Activated CD4-positive, alpha-beta memory T cell treated with anti-CD3 and anti-CD28 coated beads for 36 hours (primary cell): ENCODE measurements around the gene POU6F2. TPM values are rescaled to one million over a fixed set of nuclear protein-coding genes. Genes with fewer than 3 reads are reported as not detected.

Experiments used
- CTCF ChIA-PET: fragments of 350-600 bp; sonication (Branson Sonifier 250); formaldehyde crosslinking; loops from one replicate; lab custom pipeline; 2021; ENCODE audit warnings: antibody characterized with exemption, inconsistent platforms; lab: Charles Lee
- POLR2A ChIA-PET: fragments of 350-600 bp; sonication (Branson Sonifier 250); formaldehyde crosslinking; loops from one replicate; lab custom pipeline; 2021; ENCODE audit warnings: antibody characterized with exemption; lab: Charles Lee
- DNase-seq: peaks from one replicate; pipeline ENCODE4 v3.0.0-alpha.2; 2020
- H3K27ac Mint-ChIP-seq: one replicate; pipeline ENCODE4 v1.8.0; 2021; ENCODE audit warnings: mixed read lengths
- H3K27me3 Mint-ChIP-seq: one replicate; pipeline ENCODE4 v1.8.0; 2021; ENCODE audit warnings: mixed read lengths
- H3K36me3 Mint-ChIP-seq: one replicate; pipeline ENCODE4 v1.8.0; 2021; ENCODE audit warnings: mixed read lengths
- H3K4me1 Mint-ChIP-seq: one replicate; pipeline ENCODE4 v1.8.0; 2021; ENCODE audit warnings: low read depth, mixed read lengths
- H3K4me3 Mint-ChIP-seq: one replicate; pipeline ENCODE4 v1.8.0; 2021; ENCODE audit warnings: mild to moderate bottlenecking, mixed read lengths
- H3K9me3 Mint-ChIP-seq: one replicate; pipeline ENCODE4 v1.8.0; 2021; ENCODE audit warnings: mixed read lengths
- intact Hi-C: fragments of 100-400 bp; cut with micrococcal nuclease; formaldehyde crosslinking; loops from one replicate; pipeline ENCODE4 v1.15.1; 2023
- total RNA-seq, 2 experiments: library from RNA; stranded (reverse); gene quantifications; one replicate each; pipeline ENCODE4 v1.2.3, GENCODE V29; 2021

POU6F2 gene
- total RNA-seq, 2 experiments from 2014 or later = not detected

DNA sequence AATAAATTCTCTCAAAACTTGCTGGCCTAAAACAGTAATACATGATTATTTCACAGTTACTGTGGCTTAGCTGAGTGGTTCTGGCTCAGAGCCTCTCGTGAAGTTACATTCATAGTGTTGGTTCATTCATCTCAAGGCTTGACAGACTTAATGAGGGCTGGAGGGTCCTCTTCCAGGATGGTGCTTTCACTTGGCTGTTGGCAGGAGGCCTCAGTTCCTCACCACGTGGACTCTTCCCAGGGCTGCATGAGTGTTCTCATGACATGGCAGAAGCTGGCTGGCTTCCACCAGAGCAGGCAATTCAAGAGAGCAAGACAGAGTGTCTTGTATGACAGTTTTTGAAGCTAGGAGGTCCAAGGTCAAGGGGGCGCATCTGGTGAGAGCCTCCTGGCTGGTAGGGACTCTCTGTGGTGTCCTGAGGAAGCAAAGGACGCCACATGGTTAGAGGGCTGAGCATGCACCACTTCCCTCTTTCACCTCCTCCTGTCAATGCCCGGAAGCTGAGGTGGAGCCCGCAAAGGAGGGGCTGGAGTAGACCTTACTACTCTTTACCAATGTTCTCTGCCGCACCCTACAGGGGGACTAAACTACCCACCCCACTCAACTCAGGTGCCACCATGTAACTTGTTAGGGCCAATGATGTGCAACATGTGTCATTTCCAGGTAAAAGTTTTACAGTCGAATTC, 530.3 kb downstream of the POU6F2 start:
- CTCF ChIA-PET = no interaction called here

DNA sequence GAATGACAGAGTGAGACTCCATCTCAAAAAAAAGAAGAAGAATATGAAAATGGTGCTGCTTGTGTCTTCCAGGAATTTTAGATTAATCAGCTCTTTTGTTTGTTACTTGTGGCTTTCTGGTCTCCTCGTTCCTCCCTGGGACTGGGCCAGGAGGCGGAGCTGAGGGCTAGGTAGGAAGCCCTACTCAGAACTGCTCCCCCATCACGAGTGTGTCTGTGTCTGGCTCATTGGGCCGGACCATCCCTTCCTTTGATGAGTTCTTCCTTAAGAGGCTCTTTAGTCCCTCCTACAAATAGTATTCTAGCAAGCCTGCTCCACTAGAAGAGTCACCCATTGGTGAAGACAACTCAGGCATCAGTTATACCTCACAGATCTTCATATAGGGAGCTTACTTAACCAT, 531.7 kb downstream of the POU6F2 start:
- intact Hi-C loops = no loop called here
- Mint-ChIP-seq H3K4me1 (peaks cover 14% of the 10 kb centered on the region), H3K4me3 (no peak overlapping the region), H3K36me3 (no peaks in the 10 kb centered on the region), H3K27me3 (peaks cover 2% of the 10 kb centered on the region), H3K9me3 (no peaks in the 10 kb centered on the region), H3K27ac (no peak overlapping the region)
- peak; percentile 24 for DNase-seq
- CTCF ChIA-PET = no interaction called here
- POLR2A ChIA-PET = no interaction called here

More for the DNA sequence above, 530.3 kb downstream of the POU6F2 start:
- Mint-ChIP-seq H3K27ac (no peak overlapping the region), H3K36me3 (no peaks in the 10 kb centered on the region), H3K9me3 (no peaks in the 10 kb centered on the region), H3K4me3 (no peak overlapping the region), H3K4me1 (peaks cover 14% of the 10 kb centered on the region), H3K27me3 (peaks cover 2% of the 10 kb centered on the region)
- DNase-seq = no peak
- intact Hi-C loops = no loop called here
- POLR2A ChIA-PET = interaction anchor here (0.6 kb wide), 2 partner anchors 122 to 530 kb away, joined by 3 read pairs; no protein-coding TSS in a partner anchor

DNA sequence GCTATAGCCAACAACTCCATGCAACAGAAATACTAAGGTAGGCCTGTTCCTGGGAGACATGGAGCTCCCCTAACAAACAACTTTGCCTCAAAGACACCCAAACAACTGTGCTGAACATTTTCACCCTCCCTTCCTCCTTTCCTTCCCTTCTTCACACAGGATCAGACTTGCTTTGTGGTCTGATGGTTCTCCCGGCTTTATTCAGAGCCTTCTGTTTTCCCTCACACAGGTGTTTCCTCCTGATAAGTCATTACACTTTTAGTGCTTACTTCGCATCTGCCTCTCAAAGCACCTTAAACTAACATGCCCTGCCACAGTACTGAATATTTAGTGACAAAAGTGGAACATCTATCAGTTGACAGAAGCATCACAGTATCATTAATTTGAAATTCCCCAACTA, 532.2 kb downstream of the POU6F2 start:
- ChIA-PET POLR2A (no interaction called here), CTCF (no interaction called here)
- Mint-ChIP-seq H3K27me3 (peaks cover 2% of the 10 kb centered on the region), H3K4me1 (peaks cover 14% of the 10 kb centered on the region), H3K9me3 (no peaks in the 10 kb centered on the region), H3K36me3 (no peaks in the 10 kb centered on the region), H3K27ac (no peak overlapping the region), H3K4me3 (no peak overlapping the region)
- intact Hi-C loops = no loop called here
- no peak for DNase-seq

DNA sequence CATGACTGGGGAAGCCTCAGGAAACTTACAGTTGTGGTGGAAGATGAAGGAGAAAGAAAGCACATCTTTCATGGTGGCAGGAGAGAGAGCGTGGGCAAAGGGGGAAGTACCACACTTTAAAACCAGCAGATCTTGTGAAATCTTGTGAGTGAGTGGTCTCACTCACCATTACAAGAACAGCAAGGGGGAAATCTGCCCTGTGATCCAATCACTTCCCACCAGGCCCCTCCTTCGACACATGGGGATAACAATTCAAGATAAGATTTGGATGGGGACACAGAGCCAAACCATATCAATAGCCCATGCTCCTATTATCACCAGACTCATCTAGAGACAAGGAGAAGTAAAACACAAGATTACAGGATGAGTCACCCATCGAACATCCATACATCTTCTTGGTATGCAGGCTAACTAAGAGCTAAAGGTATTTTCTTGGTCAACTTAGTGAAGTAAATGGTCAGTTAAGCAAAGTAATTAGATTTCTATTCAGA, 533.2 kb downstream of the POU6F2 start:
- no peaks in the 10 kb centered on the region for H3K9me3 Mint-ChIP-seq
- no peak overlapping the region for H3K27ac Mint-ChIP-seq
- POLR2A ChIA-PET = no interaction called here
- H3K27me3 Mint-ChIP-seq = peaks cover 2% of the 10 kb centered on the region
- no peak overlapping the region for H3K4me3 Mint-ChIP-seq
- H3K36me3 Mint-ChIP-seq = no peaks in the 10 kb centered on the region
- intact Hi-C loops = no loop called here
- peak; percentile 42 for DNase-seq
- CTCF ChIA-PET = interaction anchor here (0.7 to 1.3 kb wide), 3 partner anchors 17 to 579 kb away, joined by 3 to 4 read pairs (median 4); no protein-coding TSS in a partner anchor
- peaks cover 14% of the 10 kb centered on the region for H3K4me1 Mint-ChIP-seq

DNA sequence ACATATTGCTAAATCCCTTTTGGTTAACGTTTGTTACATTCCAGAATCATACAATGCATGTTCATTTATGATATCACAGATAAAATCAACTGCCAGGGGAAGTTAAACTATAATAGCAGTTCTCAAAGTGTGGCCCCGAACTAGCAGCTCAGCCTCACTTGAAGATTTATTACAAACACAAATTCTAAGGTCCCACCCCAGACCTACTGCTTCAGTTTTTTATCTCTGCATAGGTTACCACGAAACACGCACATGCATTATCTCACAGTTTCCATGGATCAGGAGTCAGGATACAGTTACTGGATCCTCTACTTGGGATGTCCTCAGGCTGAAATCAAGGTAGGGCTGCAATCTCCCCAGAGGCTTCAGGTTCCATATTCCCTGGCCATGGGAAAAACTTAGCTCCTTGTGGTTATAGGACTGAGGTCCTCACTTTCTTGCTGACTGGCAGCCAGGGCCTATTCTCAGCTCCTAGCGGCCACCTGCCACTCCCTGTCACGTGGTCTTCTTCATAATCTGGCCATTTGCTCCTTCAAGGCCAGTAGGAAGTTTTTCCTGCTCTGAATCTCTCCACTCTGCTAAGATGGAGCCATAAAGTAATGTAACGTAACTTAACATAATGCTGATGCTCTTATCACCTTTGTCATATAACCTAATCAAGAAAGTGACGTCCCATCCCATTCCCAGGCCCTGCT, 538.0 kb downstream of the POU6F2 start:
- no peak overlapping the region for H3K4me3 Mint-ChIP-seq
- intact Hi-C loops = no loop called here
- no peaks in the 10 kb centered on the region for H3K9me3 Mint-ChIP-seq
- H3K27ac Mint-ChIP-seq = no peak overlapping the region
- DNase-seq = no peak
- H3K27me3 Mint-ChIP-seq = peaks cover 1% of the 10 kb centered on the region
- ChIA-PET CTCF (interaction anchor here (1.1 to 2.6 kb wide), 3 partner anchors 62 to 584 kb away, joined by 3 to 10 read pairs (median 9); no protein-coding TSS in a partner anchor), POLR2A (no interaction called here)
- H3K4me1 Mint-ChIP-seq = peaks cover 3% of the 10 kb centered on the region
- no peaks in the 10 kb centered on the region for H3K36me3 Mint-ChIP-seq

DNA sequence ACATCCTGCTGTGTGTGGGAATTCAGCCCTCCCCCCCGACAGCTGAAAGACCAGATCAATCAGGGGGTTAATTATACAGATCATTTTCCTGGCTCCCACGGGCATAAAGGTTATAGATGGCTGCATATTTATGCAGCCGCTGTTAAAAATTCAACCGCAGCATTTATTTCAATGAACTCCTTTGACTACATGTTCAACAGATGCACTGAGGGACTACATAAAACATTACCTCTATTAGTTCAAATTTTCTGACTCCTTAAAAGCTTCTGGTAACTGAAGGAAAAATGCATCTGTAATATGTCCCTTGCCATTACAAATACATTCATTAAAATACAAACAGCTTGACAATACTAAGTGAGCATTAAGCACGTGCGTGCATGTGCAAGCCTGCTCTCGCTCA, 538.8 kb downstream of the POU6F2 start:
- Mint-ChIP-seq H3K4me1 (no peaks in the 10 kb centered on the region), H3K27ac (no peak overlapping the region), H3K4me3 (no peak overlapping the region), H3K27me3 (peaks cover 2% of the 10 kb centered on the region), H3K9me3 (no peaks in the 10 kb centered on the region), H3K36me3 (no peaks in the 10 kb centered on the region)
- ChIA-PET POLR2A (no interaction called here), CTCF (interaction anchor here (2.5 kb wide), 1 partner anchor 63 kb away, joined by 9 read pairs; no protein-coding TSS in a partner anchor)
- DNase-seq = no peak
- intact Hi-C loops = no loop called here

DNA sequence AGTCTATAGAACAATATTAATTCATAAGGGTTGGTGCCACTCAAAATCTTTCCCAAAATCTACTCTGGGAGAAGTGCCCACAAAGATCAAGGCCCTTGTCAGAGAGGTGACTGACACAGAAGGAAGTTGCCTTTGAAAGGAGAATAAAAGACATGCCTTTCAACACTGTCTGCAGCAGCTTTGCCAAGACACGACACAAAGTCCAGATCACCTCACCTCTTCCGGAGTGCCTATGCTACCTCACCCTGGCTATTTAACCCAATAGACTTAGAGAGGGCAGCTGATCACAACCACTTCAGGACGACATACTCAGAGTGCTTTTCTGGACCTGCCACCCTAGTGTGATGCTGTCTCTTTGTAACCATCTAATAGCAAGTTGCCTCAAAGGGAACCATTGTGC, 539.5 kb downstream of the POU6F2 start:
- ChIA-PET CTCF (interaction anchor here (2.5 kb wide), 1 partner anchor 63 kb away, joined by 9 read pairs; no protein-coding TSS in a partner anchor), POLR2A (no interaction called here)
- DNase-seq = no peak
- no peak overlapping the region for H3K4me3 Mint-ChIP-seq
- no peaks in the 10 kb centered on the region for H3K9me3 Mint-ChIP-seq
- intact Hi-C loops = no loop called here
- H3K27me3 Mint-ChIP-seq = peaks cover 4% of the 10 kb centered on the region
- H3K4me1 Mint-ChIP-seq = no peaks in the 10 kb centered on the region
- H3K27ac Mint-ChIP-seq = no peak overlapping the region
- H3K36me3 Mint-ChIP-seq = no peaks in the 10 kb centered on the region

Other genes starting within 250 kb of the POU6F2 start
- 10 to 100 TPM; 62.9 to 66.8 TPM for gene VPS41, start 68.7 kb upstream of the POU6F2 start, total RNA-seq